Measurements from ENCODE around the gene TACSTD2. TPM values are rescaled to one million over a fixed set of nuclear protein-coding genes. Genes with fewer than 3 reads are reported as not detected.

The TACSTD2 gene
- polyA plus RNA-seq, 1 donor (not counting 4 experiments of a cell fraction or from before 2014, with no cell fraction given), result 382 TPM

GRCh38 chr1:58573705-58574591 is 3.1 kb downstream of the TACSTD2 start:
- Histone ChIP-seq H3K36me3 (ENCODE audit: control insufficient read depth in 2 of 2, extremely low read depth in 1 of 2, insufficient read depth in 2 of 2, low read length in 2 of 2) (no peaks in the 10 kb centered on the region), H3K79me2 (ENCODE audit: control insufficient read depth, insufficient read depth, low read length) (peaks cover 34% of the 10 kb centered on the region), H3K9me1 (ENCODE audit: control insufficient read depth, extremely low read depth, insufficient read depth, low read length) (no peaks in the 10 kb centered on the region), H3K4me2 (ENCODE audit: control insufficient read depth, extremely low read depth, insufficient read depth, low read depth, low read length) (peak overlapping the region; percentile 95), H3K4me3 (ENCODE audit: control insufficient read depth in 2 of 3, extremely low read depth in 1 of 3, insufficient read depth in 2 of 3, low read depth in 1 of 3, low read length in 3 of 3) (peak overlapping the region; percentile 56 to 98 (median 97)), H3K4me1 (ENCODE audit: control insufficient read depth, extremely low read depth, insufficient read depth, low read length) (peaks cover 39% of the 10 kb centered on the region), H2AFZ (ENCODE audit: control insufficient read depth, low read length) (no peak overlapping the region), H3K27me3 (ENCODE audit: control insufficient read depth, extremely low read depth, insufficient read depth, low read length) (no peaks in the 10 kb centered on the region), H3K9me3 (ENCODE audit: control insufficient read depth, low read depth, low read length) (no peaks in the 10 kb centered on the region), H3K27ac (ENCODE audit: control insufficient read depth, insufficient read depth, low read length) (peak overlapping the region; percentile 90), H3K9ac (ENCODE audit: control insufficient read depth, extremely low read depth, insufficient read depth, low read length) (peak overlapping the region; percentile 93), H4K20me1 (ENCODE audit: control insufficient read depth, extremely low read depth, insufficient read depth, low read length) (no peaks in the 10 kb centered on the region)
- TF ChIP-seq CTCF (optimal IDR thresholded peaks at IDR 0.05 in 1 of 3, IDR thresholded peaks at IDR 0.05 in 1 of 3, conservative IDR thresholded peaks at IDR 0.05 in 1 of 3; ENCODE audit: extremely low read depth in 1 of 3, insufficient read depth in 2 of 3, low read length in 3 of 3) (no peak), EZH2 (IDR thresholded peaks at IDR 0.05; ENCODE audit: low read length) (no peak)
- DNase-seq (ENCODE audit: low read depth, low spot score), result no peak
- dilution Hi-C loops (cut with MboI; ENCODE audit: extremely low pct_ligation_motif_present, low sequenced_read_pairs), result no loop called here
- FAIRE-seq, result peak; percentile 85

- H3K9ac ChIP-seq (ENCODE audit: control insufficient read depth, extremely low read depth, insufficient read depth, low read length), result peak overlapping the region; percentile 93
Measured at GRCh38 chr1:58573138-58573537, 3.9 kb downstream of the TACSTD2 start.

More at GRCh38 chr1:58573138-58573537, 3.9 kb downstream of the TACSTD2 start:
- H4K20me1 ChIP-seq (ENCODE audit: control insufficient read depth, extremely low read depth, insufficient read depth, low read length), result no peaks in the 10 kb centered on the region
- no peaks in the 10 kb centered on the region for H3K36me3 ChIP-seq (ENCODE audit: control insufficient read depth in 2 of 2, extremely low read depth in 1 of 2, insufficient read depth in 2 of 2, low read length in 2 of 2)
- no peak for TF ChIP-seq EZH2 (IDR thresholded peaks at IDR 0.05; ENCODE audit: low read length)
- peak overlapping the region; percentile 90 for H3K27ac ChIP-seq (ENCODE audit: control insufficient read depth, insufficient read depth, low read length)
- H3K4me1 ChIP-seq (ENCODE audit: control insufficient read depth, extremely low read depth, insufficient read depth, low read length), result peaks cover 42% of the 10 kb centered on the region
- DNase-seq (ENCODE audit: low read depth, low spot score) (no peak), FAIRE-seq (no peak)
- H2AFZ ChIP-seq (ENCODE audit: control insufficient read depth, low read length), result no peak overlapping the region
- H3K4me3 ChIP-seq (ENCODE audit: control insufficient read depth in 2 of 3, extremely low read depth in 1 of 3, insufficient read depth in 2 of 3, low read depth in 1 of 3, low read length in 3 of 3), result peak overlapping the region in 2 of 3 experiments; percentile 51 to 60
- no peaks in the 10 kb centered on the region for H3K27me3 ChIP-seq (ENCODE audit: control insufficient read depth, extremely low read depth, insufficient read depth, low read length)
- H3K9me3 ChIP-seq (ENCODE audit: control insufficient read depth, low read depth, low read length), result no peaks in the 10 kb centered on the region
- peaks cover 34% of the 10 kb centered on the region for H3K79me2 ChIP-seq (ENCODE audit: control insufficient read depth, insufficient read depth, low read length)
- H3K9me1 ChIP-seq (ENCODE audit: control insufficient read depth, extremely low read depth, insufficient read depth, low read length), result no peaks in the 10 kb centered on the region
- peak overlapping the region; percentile 95 for H3K4me2 ChIP-seq (ENCODE audit: control insufficient read depth, extremely low read depth, insufficient read depth, low read depth, low read length)
- dilution Hi-C loops (cut with MboI; ENCODE audit: extremely low pct_ligation_motif_present, low sequenced_read_pairs), result no loop called here

All from keratinocyte (primary cell).